ENCODE measurements around the gene RMDN2. TPM values are rescaled to one million over a fixed set of nuclear protein-coding genes. Genes with fewer than 3 reads are reported as not detected.

RMDN2 gene
- total and polyA plus RNA-seq, 9 of the 15 experiments (the other 6 are each of a cell fraction or from before 2014, with no cell fraction given), result 1.5 to 4.3 (median 2.3) TPM

GRCh38 chr2:37894601-37895000, 30.5 kb upstream of the RMDN2 start (continued):
- TF ChIP-seq, protein P1, sequence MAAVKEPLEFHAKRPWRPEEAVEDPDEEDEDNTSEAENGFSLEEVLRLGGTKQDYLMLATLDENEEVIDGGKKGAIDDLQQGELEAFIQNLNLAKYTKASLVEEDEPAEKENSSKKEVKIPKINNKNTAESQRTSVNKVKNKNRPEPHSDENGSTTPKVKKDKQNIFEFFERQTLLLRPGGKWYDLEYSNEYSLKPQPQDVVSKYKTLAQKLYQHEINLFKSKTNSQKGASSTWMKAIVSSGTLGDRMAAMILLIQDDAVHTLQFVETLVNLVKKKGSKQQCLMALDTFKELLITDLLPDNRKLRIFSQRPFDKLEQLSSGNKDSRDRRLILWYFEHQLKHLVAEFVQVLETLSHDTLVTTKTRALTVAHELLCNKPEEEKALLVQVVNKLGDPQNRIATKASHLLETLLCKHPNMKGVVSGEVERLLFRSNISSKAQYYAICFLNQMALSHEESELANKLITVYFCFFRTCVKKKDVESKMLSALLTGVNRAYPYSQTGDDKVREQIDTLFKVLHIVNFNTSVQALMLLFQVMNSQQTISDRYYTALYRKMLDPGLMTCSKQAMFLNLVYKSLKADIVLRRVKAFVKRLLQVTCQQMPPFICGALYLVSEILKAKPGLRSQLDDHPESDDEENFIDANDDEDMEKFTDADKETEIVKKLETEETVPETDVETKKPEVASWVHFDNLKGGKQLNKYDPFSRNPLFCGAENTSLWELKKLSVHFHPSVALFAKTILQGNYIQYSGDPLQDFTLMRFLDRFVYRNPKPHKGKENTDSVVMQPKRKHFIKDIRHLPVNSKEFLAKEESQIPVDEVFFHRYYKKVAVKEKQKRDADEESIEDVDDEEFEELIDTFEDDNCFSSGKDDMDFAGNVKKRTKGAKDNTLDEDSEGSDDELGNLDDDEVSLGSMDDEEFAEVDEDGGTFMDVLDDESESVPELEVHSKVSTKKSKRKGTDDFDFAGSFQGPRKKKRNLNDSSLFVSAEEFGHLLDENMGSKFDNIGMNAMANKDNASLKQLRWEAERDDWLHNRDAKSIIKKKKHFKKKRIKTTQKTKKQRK (IDR thresholded peaks at IDR 0.05; ENCODE audit: borderline replicate concordance, low read depth, low read length), result no peak
- TF ChIP-seq ZC3H11A (IDR thresholded peaks at IDR 0.05; ENCODE audit: low read depth, low read length), result no peak

DNA sequence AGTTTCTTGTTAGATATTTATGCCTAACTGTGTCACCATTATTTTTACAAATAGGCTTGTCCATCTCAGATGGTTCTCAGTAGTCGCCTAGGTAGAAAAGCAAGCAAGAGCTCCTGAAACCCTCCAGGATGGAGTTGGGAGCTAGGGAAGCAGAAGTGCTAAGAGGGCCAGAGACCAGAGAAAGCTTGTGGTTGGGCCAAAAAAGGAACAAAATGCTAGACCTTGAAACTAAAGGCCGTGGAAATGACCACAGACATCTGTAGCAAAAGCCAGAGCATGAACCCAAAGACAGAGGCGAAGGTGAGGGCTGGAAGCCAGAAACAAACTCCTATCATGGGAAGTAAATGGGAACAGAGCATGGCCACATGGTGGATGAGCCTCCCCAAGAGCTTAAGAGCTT, 29.9 kb upstream of the RMDN2 start:
- no TSS peak for BruUV-seq (replicated peaks)
- ChIA-PET POLR2A (no interaction called here), CTCF (ENCODE audit: low intra/inter-chr PET ratio) (no interaction called here)
- H3K9me1 ChIP-seq (ENCODE audit: control insufficient read depth, insufficient read depth, low read length), result no peaks in the 10 kb centered on the region
- no peak for ATAC-seq
- TF ChIP-seq TBL1XR1 (IDR thresholded peaks at IDR 0.05; ENCODE audit: low read length in 2 of 2) (no peak), POLR2A (conservative IDR thresholded peaks at IDR 0.05) (no peak), MAFF (IDR thresholded peaks at IDR 0.05; ENCODE audit: low read length) (no peak), RCOR1 (IDR thresholded peaks at IDR 0.05; ENCODE audit: borderline replicate concordance in 1 of 2, low read depth in 2 of 2, low read length in 2 of 2) (no peak), ZNF507 (tag; conservative IDR thresholded peaks at IDR 0.05) (no peak), GATAD2B (IDR thresholded peaks at IDR 0.05; ENCODE audit: borderline replicate concordance) (no peak), SIN3A (IDR thresholded peaks at IDR 0.05; ENCODE audit: borderline replicate concordance in 2 of 2, control insufficient read depth in 1 of 2, low read depth in 2 of 2, low read length in 2 of 2) (no peak), HDGF (IDR thresholded peaks at IDR 0.05) (no peak), CREM (IDR thresholded peaks at IDR 0.05; ENCODE audit: low read depth) (no peak), PHF8 (IDR thresholded peaks at IDR 0.05; ENCODE audit: borderline replicate concordance, low read length) (no peak), CCAR2 (IDR thresholded peaks at IDR 0.05; ENCODE audit: low read depth, low read length) (no peak), SMARCC2 (IDR thresholded peaks at IDR 0.05; ENCODE audit: low read depth) (no peak)
- H3K9me3 ChIP-seq (replicated peaks; ENCODE audit: control insufficient read depth, insufficient read depth, low read depth, low read length), result no peaks in the 10 kb centered on the region
- no peak overlapping the region for H3K9ac ChIP-seq (ENCODE audit: insufficient read depth in 1 of 2, low read depth in 2 of 2, low read length in 2 of 2)
- no peaks in the 10 kb centered on the region for H3K79me2 ChIP-seq (ENCODE audit: control insufficient read depth, insufficient read depth, low read length)
- no peak for DNase-seq (ENCODE audit: extremely low read depth in 1 of 4, low spot score in 3 of 4)
- in situ Hi-C loops (cut with MboI) (loop anchor here (25.0 kb wide), 1 partner anchor 1108 kb away; no protein-coding TSS in a partner anchor), intact Hi-C loops (cut with micrococcal nuclease) (loop anchor here (5.0 kb wide), 2 partner anchors 77 to 222 kb away; no protein-coding TSS in a partner anchor)
- H3K36me3 ChIP-seq (ENCODE audit: control insufficient read depth, insufficient read depth, low read length), result no peaks in the 10 kb centered on the region
- WGBS (ENCODE audit: insufficient coverage, low coverage, missing lambda C conversion rate), result 0% methylated on average over 3 of the region's 3 CpGs
- no peak for FAIRE-seq
- H3K4me1 ChIP-seq (replicated peaks in 1 of 2; ENCODE audit: control insufficient read depth in 2 of 2, insufficient read depth in 2 of 2, low read length in 2 of 2), result no peaks in the 10 kb centered on the region
- H3K4me2 ChIP-seq (ENCODE audit: insufficient read depth, low read length), result no peak overlapping the region
- H3K27ac ChIP-seq (ENCODE audit: extremely low read depth, low read depth, low read length), result no peak overlapping the region
- H2AFZ ChIP-seq (ENCODE audit: low read depth, low read length), result no peak overlapping the region
- H4K20me1 ChIP-seq (replicated peaks; ENCODE audit: control insufficient read depth, insufficient read depth, low read length), result 0 out of 2 replicates have a peak, but pooled peaks cover 3% of the 10 kb centered on the region
- H3K27me3 ChIP-seq (ENCODE audit: control insufficient read depth in 2 of 2, insufficient read depth in 2 of 2, low read length in 2 of 2), result peaks cover 2 to 5% of the 10 kb centered on the region in 2 experiments; a peak in 2 of 5 replicates
- no peak overlapping the region for H3K4me3 ChIP-seq

Data from K562 (cell line).